LNCaP clone FGC (cell line): Measurements from ENCODE around the gene RACGAP1.

Experiments used
- DNase-seq: peaks from one replicate; pipeline ENCODE4 v3.0.0-alpha.2; 2011; ENCODE audit warnings: low read depth
- H3K4me3 ChIP-seq: 2 replicates; pipeline ENCODE4 v1.5.1; 2011; ENCODE audit warnings: mild to moderate bottlenecking, low read depth, low read length, control low read depth
- CTCF ChIP-seq: IDR thresholded peaks from 2 replicates; pipeline ENCODE4 v1.5.1; 2012; ENCODE audit warnings: mild to moderate bottlenecking; ENCODE audit not compliant: control insufficient read depth, insufficient read depth; ENCODE audit errors: extremely low read depth

Gene RACGAP1

DNA sequence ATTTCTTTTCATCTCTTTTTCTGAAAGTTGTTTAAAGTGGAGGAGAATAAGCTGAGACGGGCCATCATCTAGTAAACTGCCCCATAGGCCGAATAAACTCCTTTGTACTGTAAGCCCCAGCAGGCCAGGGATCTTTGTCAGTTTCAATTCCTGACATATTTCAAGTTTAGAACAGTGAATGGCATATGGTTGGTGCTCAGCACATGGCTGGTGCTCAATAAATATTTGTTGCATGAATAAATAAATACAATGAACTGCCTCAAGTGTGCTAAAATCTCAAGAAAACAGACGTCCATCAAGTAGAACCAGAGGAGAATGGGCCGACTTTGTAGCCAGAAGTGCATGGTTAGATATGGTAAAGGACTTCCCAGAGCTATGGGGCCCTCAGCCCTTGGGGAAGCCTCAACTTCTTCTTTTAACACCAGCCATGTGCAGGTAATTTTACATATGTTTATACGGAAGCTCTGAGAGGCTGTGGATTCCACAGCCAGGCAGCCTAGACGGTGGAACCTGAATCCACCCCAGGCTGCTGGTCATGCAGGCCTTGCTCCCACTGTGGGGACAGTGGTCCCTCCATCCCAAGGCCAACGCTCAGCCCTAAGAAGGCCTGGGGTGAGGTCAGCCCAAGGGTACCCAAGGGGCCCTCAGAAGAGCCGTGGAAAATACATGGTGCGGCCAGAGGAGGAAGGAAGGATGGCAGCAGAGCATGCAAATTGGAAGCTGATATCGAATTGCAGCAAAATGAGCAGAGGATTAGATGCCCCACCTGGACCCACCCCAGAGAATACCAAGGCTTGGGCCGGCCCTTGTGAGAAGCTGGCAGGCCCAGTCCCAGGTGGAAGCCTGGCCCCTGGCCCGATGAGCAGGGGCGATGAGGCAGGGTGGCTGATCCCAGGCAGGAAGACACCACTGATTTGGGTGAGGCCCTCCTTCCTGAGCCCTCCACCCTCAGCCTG is 83.5 kb downstream of the RACGAP1 start:
- no peak for TF ChIP-seq CTCF
- DNase-seq, result no peak
- H3K4me3 ChIP-seq, result no peak overlapping the region

DNA sequence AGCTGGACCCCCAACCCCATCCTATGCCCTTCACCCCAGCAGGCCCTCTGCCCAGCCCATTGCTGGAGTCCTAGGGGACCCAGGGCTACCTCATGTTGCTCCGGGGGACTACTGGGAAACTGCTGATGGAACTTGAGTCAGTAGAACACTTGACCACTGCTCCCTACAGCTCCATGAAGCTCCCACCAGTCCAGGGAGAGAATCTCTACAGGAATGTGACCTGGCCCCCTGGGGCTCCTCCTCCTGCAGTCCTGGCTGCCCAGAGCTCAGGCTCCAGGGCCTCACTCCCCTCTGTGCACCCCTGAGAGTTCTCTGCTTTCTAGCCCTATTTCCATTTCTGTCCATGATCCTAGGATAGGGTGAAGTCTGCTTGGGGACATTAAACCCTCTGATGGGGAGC is 85.6 kb downstream of the RACGAP1 start:
- no peak for TF ChIP-seq CTCF
- H3K4me3 ChIP-seq, result no peak overlapping the region
- no peak for DNase-seq

DNA sequence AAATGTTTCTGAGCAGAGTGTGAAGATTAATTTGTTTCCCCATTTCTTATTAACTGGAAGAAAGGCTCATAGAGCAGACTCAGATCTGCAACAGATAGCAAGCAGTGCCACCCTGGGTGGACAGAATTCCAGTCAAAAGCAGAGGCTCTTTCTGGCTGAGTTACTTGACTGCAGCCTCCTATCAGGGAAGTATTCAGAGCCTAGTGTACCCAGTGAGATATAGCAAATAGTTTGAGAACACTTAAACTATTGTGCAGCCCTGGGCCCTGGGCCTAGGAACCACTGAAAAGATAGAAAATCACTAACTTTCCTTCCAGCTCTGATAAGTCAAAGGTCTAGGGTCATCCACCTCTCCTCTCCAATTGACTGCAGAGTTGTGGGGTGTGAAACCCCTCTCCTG is 86.0 kb downstream of the RACGAP1 start:
- DNase-seq, result no peak
- H3K4me3 ChIP-seq, result no peak overlapping the region
- TF ChIP-seq CTCF, result no peak
